ENCODE measurements around the gene CWC22. TPM values are rescaled to one million over a fixed set of nuclear protein-coding genes. Genes with fewer than 3 reads are reported as not detected.

CWC22 gene
- total and polyA plus RNA-seq, 2 of the 13 experiments (the other 11 are each of a cell fraction or from before 2014, with no cell fraction given) = 5.7 to 29.2 TPM

DNA sequence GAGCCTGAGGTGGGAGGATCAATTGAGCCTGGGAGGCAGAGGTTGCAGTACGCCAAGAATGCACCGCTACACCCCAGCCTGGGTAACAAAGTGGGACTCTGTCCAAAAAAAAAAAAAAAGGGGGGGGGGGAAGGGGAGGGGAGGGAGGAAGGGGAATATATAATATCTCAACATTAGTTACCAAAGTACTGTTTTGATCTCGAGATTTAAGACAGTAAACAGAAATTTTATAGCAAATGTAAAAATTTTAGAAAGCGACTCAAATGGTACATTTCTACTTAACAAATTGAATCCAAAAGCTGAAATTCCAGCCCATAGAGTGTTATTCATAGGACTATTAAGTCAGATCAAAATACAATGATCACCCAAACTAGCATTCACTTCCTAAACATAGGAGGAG, 60.8 kb downstream of the CWC22 start (continued):
- TF ChIP-seq E2F2 (CRISPR knock-in tag; IDR thresholded peaks at IDR 0.05; ENCODE audit: borderline replicate concordance) = no peak

DNA sequence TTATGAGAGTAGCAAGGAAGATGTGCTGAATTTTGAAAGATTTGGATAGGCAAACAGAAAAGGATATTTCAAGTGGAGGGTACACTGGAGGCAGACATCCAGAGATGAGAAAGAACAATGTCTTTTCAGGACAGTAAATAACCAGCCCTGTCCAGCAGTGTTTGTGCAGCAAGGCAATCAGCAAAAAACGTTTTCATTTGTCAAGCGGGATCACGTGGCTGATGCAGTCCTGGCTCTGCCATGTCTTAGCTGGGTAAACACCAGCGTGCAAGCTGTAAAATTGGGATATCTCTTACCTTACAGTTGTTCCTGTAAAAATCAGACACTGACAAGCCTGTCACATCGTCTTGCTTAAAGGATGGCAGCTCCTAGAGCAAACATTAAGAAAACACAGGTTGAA, 67.8 kb downstream of the CWC22 start:
- peaks cover 4% of the 10 kb centered on the region for H3K4me1 ChIP-seq (ENCODE audit: insufficient read depth, low read length)
- H2AFZ ChIP-seq (ENCODE audit: low read length) = no peak overlapping the region
- DNase-seq (ENCODE audit: low spot score) (no peak), ATAC-seq (peak; percentile 40; the same call in 1 of the 3 replicates), FAIRE-seq (no peak)
- H3K27ac ChIP-seq (ENCODE audit: extremely low read length, insufficient read depth, low read length) = no peak overlapping the region
- H3K27me3 ChIP-seq (ENCODE audit: control insufficient read depth in 1 of 2, insufficient read depth in 2 of 2, low read length in 2 of 2) = no peaks in the 10 kb centered on the region
- intact Hi-C loops (cut with micrococcal nuclease; ENCODE audit: unreplicated experiment) = no loop called here
- no peak overlapping the region for H3K4me3 ChIP-seq (replicated peaks in 1 of 3; ENCODE audit: insufficient read depth in 1 of 3, low read depth in 2 of 3, low read length in 3 of 3)
- H3K4me2 ChIP-seq (ENCODE audit: low read depth, low read length) = no peak overlapping the region
- no peaks in the 10 kb centered on the region for H3K9me3 ChIP-seq (ENCODE audit: low read length)
- H3K9ac ChIP-seq (ENCODE audit: insufficient read depth, low read depth, low read length) = no peak overlapping the region
- no peaks in the 10 kb centered on the region for H4K20me1 ChIP-seq (ENCODE audit: insufficient read depth, low read length)
- no TSS peak for BruUV-seq (replicated peaks)
- no peak for TF ChIP-seq ZNF230 (CRISPR knock-in tag; IDR thresholded peaks at IDR 0.05)
- no peak for TF ChIP-seq NR3C1 (CRISPR knock-in tag; IDR thresholded peaks at IDR 0.05)
- TF ChIP-seq SP1 (IDR thresholded peaks at IDR 0.05) = no peak
- TF ChIP-seq SP1 (CRISPR knock-in tag; IDR thresholded peaks at IDR 0.05) = no peak
- TF ChIP-seq, protein P1, sequence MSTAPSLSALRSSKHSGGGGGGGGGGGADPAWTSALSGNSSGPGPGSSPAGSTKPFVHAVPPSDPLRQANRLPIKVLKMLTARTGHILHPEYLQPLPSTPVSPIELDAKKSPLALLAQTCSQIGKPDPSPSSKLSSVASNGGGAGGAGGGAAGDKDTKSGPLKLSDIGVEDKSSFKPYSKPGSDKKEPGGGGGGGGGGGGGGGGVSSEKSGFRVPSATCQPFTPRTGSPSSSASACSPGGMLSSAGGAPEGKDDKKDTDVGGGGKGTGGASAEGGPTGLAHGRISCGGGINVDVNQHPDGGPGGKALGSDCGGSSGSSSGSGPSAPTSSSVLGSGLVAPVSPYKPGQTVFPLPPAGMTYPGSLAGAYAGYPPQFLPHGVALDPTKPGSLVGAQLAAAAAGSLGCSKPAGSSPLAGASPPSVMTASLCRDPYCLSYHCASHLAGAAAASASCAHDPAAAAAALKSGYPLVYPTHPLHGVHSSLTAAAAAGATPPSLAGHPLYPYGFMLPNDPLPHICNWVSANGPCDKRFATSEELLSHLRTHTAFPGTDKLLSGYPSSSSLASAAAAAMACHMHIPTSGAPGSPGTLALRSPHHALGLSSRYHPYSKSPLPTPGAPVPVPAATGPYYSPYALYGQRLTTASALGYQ (CRISPR knock-in tag; IDR thresholded peaks at IDR 0.05) = no peak
- TF ChIP-seq SETDB1 (CRISPR knock-in tag; IDR thresholded peaks at IDR 0.05; ENCODE audit: borderline replicate concordance) = no peak
- TF ChIP-seq BORCS8-MEF2B (CRISPR knock-in tag; IDR thresholded peaks at IDR 0.05) = no peak
- no peak for TF ChIP-seq YY1 (IDR thresholded peaks at IDR 0.05; ENCODE audit: insufficient read depth, insufficient replicate concordance, low read depth, low read length)
- no peak for TF ChIP-seq KDM5B (CRISPR knock-in tag; IDR thresholded peaks at IDR 0.05; ENCODE audit: borderline replicate concordance)
- no peak for TF ChIP-seq ZNF10 (CRISPR knock-in tag; IDR thresholded peaks at IDR 0.05; ENCODE audit: borderline replicate concordance, low read depth)
- no peak for TF ChIP-seq ZMYM2 (CRISPR knock-in tag; IDR thresholded peaks at IDR 0.05)
- TF ChIP-seq NFKB2 (CRISPR knock-in tag; IDR thresholded peaks at IDR 0.05; ENCODE audit: borderline replicate concordance) = no peak
- TF ChIP-seq CBX1 (IDR thresholded peaks at IDR 0.05; ENCODE audit: low read depth) = no peak
- TF ChIP-seq PLRG1 (conservative IDR thresholded peaks at IDR 0.05) = no peak
- TF ChIP-seq SRF (IDR thresholded peaks at IDR 0.05; ENCODE audit: low read depth, low read length) = no peak
- TF ChIP-seq ZBTB1 (CRISPR knock-in tag; IDR thresholded peaks at IDR 0.05; ENCODE audit: borderline replicate concordance) = no peak
- WGBS (ENCODE audit: low lambda C conversion rate) = 57% methylated on average over 5 of the region's 5 CpGs
- no peaks in the 10 kb centered on the region for H3K79me2 ChIP-seq (ENCODE audit: insufficient read depth, low read length)
- in situ Hi-C loops (cut with HindIII; ENCODE audit: extremely low pct_ligation_motif_present, low pct_unique_long_range_greater_than_20kb) = loop anchor here (10.0 kb wide), 1 partner anchor 94 kb away; no protein-coding TSS in a partner anchor
- ChIA-PET CTCF (ENCODE audit: low intra/inter-chr PET ratio, low total read pairs) (no interaction called here), POLR2A (no interaction called here)
- no peaks in the 10 kb centered on the region; a peak in 1 of 5 replicates for H3K36me3 ChIP-seq (replicated peaks in 1 of 2; ENCODE audit: control insufficient read depth in 1 of 2, insufficient read depth in 2 of 2, low read length in 2 of 2)
